Gastroesophageal sphincter (tissue), 3 donors: ENCODE data around the gene ZKSCAN2.

Source experiments
- POLR2AphosphoS5 ChIP-seq: sonication (generic); formaldehyde crosslinking; IDR thresholded peaks from one replicate; pipeline ENCODE4 v1.6.1; 2017; ENCODE audit warnings: antibody characterized with exemption
- TF ChIP-seq, protein P1 (sequence below), 4 experiments: fragments of 200-600 bp in 2 of 4; fragments of 450-650 bp in 2 of 4; sonication (generic) in 1 of 4; IDR thresholded peaks; one replicate each; pipeline ENCODE4 v1.5.1; 2017 to 2019; ENCODE audit warnings: antibody characterized with exemption in 4 of 4, mild to moderate bottlenecking in 2 of 4, moderate library complexity in 2 of 4

GRCh38 chr16:25279491-25279890 lies 21.8 kb upstream of the ZKSCAN2 start:
- TF ChIP-seq, protein P1, sequence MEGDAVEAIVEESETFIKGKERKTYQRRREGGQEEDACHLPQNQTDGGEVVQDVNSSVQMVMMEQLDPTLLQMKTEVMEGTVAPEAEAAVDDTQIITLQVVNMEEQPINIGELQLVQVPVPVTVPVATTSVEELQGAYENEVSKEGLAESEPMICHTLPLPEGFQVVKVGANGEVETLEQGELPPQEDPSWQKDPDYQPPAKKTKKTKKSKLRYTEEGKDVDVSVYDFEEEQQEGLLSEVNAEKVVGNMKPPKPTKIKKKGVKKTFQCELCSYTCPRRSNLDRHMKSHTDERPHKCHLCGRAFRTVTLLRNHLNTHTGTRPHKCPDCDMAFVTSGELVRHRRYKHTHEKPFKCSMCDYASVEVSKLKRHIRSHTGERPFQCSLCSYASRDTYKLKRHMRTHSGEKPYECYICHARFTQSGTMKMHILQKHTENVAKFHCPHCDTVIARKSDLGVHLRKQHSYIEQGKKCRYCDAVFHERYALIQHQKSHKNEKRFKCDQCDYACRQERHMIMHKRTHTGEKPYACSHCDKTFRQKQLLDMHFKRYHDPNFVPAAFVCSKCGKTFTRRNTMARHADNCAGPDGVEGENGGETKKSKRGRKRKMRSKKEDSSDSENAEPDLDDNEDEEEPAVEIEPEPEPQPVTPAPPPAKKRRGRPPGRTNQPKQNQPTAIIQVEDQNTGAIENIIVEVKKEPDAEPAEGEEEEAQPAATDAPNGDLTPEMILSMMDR (IDR thresholded peaks at IDR 0.05), result no peak
- no peak for TF ChIP-seq POLR2AphosphoS5
